22Rv1 (cell line): ENCODE results near the gene IQCK.

Experiments used
- H3K27ac ChIP-seq: fragments of 450-650 bp; 2 replicates; pipeline ENCODE4 v1.5.1; 2017
- CTCF ChIP-seq: fragments of 450-650 bp; IDR thresholded peaks from 2 replicates; pipeline ENCODE4 v1.5.1; 2017; ENCODE audit warnings: mild to moderate bottlenecking
- ZFX ChIP-seq: fragments of 450-650 bp; IDR thresholded peaks from 2 replicates; pipeline ENCODE4 v1.6.1; 2017; ENCODE audit warnings: antibody characterized with exemption, borderline replicate concordance

IQCK gene

GRCh38 chr16:19817875-19818274 lies 99.8 kb downstream of the IQCK start:
- TF ChIP-seq ZFX (no peak), CTCF (no peak)

GRCh38 chr16:19822533-19822932 lies 104.5 kb downstream of the IQCK start:
- no peak for TF ChIP-seq ZFX
- no peak for TF ChIP-seq CTCF
- no peak overlapping the region for H3K27ac ChIP-seq

More at GRCh38 chr16:19817875-19818274, 99.8 kb downstream of the IQCK start:
- no peak overlapping the region for H3K27ac ChIP-seq

GRCh38 chr16:19823322-19823721 lies 105.3 kb downstream of the IQCK start:
- TF ChIP-seq ZFX (no peak), CTCF (no peak)
- H3K27ac ChIP-seq = no peak overlapping the region

GRCh38 chr16:19824216-19824615 lies 106.1 kb downstream of the IQCK start:
- no peak for TF ChIP-seq ZFX
- no peak overlapping the region for H3K27ac ChIP-seq

GRCh38 chr16:19829844-19830692 lies 112.0 kb downstream of the IQCK start:
- no peak overlapping the region for H3K27ac ChIP-seq
- TF ChIP-seq CTCF = no peak

GRCh38 chr16:19830902-19831560 lies 113.0 kb downstream of the IQCK start:
- no peak overlapping the region for H3K27ac ChIP-seq
- TF ChIP-seq ZFX = no peak
- TF ChIP-seq CTCF = no peak

- TF ChIP-seq CTCF = no peak
- TF ChIP-seq ZFX = no peak
- H3K27ac ChIP-seq = no peak overlapping the region
These were observed 113.6 kb downstream of the IQCK start for GRCh38 chr16:19831678-19832077.
